Duodenal mucosa (tissue), 2 donors: Measurements from ENCODE around the gene GSDME.
"Not testable (repeated sequence)": the region's sequence is repeated elsewhere in the genome, so short reads cannot be mapped to it uniquely, and the experiment has no call there.

Experiments
- H3K27ac ChIP-seq: one replicate; pipeline ENCODE4 v1.7.0; 2013; ENCODE audit warnings: low read depth, low read length
- H3K27me3 ChIP-seq, 2 donors: one replicate each; pipeline ENCODE4 v1.7.0; 2013; ENCODE audit warnings: low read length in 2 of 2, control low read depth in 1 of 2; ENCODE audit not compliant: insufficient read depth in 2 of 2, control insufficient read depth in 1 of 2
- H3K36me3 ChIP-seq, 2 donors: one replicate each; pipeline ENCODE4 v1.7.0; 2013; ENCODE audit warnings: low read length in 2 of 2, control low read depth in 1 of 2; ENCODE audit not compliant: insufficient read depth in 2 of 2, control insufficient read depth in 1 of 2
- H3K4me1 ChIP-seq, 2 donors: one replicate each; pipeline ENCODE4 v1.7.0; 2013; ENCODE audit warnings: low read length in 2 of 2, control low read depth in 1 of 2; ENCODE audit not compliant: insufficient read depth in 2 of 2, control insufficient read depth in 1 of 2
- H3K4me3 ChIP-seq, 2 donors: one replicate each; pipeline ENCODE4 v1.7.0; 2013; ENCODE audit warnings: low read length in 2 of 2, low read depth in 1 of 2
- H3K9ac ChIP-seq, 2 donors: one replicate each; pipeline ENCODE4 v1.7.0; 2013; ENCODE audit warnings: low read length in 2 of 2, low read depth in 1 of 2
- H3K9me3 ChIP-seq, 2 donors: one replicate each; pipeline ENCODE4 v1.7.0; 2013; ENCODE audit warnings: low read length in 2 of 2, control low read depth in 1 of 2; ENCODE audit not compliant: control insufficient read depth in 1 of 2

GSDME gene

GRCh38 chr7:24757353-24758275, at the start of gene GSDME:
TSS of gene GSDME (minus strand) at chr7:24757464. CDS start at chr7:24749774, 7,690 bp downstream.
- H3K4me1 ChIP-seq, result peaks cover 0 to 6% of the 10 kb centered on the region in 2 donors
- H3K27ac ChIP-seq, result no peak within 1 kb of the TSS
- H3K9ac ChIP-seq, result peak within 1 kb of the TSS; percentile 26 to 59
- peaks cover 0 to 35% of the 10 kb centered on the region in 2 donors for H3K27me3 ChIP-seq
- H3K9me3 ChIP-seq, result no peaks in the 10 kb centered on the region
- H3K4me3 ChIP-seq, result peak within 1 kb of the TSS; percentile 67
- H3K36me3 ChIP-seq, result no peaks in the 10 kb centered on the region

- peaks cover 9 to 10% of the 10 kb centered on the region in 2 donors for H3K36me3 ChIP-seq
- no peak overlapping the region for H3K27ac ChIP-seq
- H3K27me3 ChIP-seq, result no peaks in the 10 kb centered on the region
- H3K4me3 ChIP-seq, result no peak overlapping the region
- no peaks in the 10 kb centered on the region for H3K9me3 ChIP-seq
- no peaks in the 10 kb centered on the region for H3K4me1 ChIP-seq
- no peak overlapping the region for H3K9ac ChIP-seq
These were observed 45.0 kb upstream of the GSDME start for GRCh38 chr7:24802300-24802699.

- Histone ChIP-seq H3K9me3 (no peaks in the 10 kb centered on the region), H3K4me1 (no peaks in the 10 kb centered on the region), H3K9ac (no peak overlapping the region), H3K4me3 (no peak overlapping the region), H3K27me3 (no peaks in the 10 kb centered on the region), H3K27ac (no peak overlapping the region), H3K36me3 (peaks cover 9 to 10% of the 10 kb centered on the region in 2 donors)
These were observed 44.6 kb upstream of the GSDME start for GRCh38 chr7:24801883-24802282.

- H3K4me1 ChIP-seq, result no peaks in the 10 kb centered on the region
- H3K27ac ChIP-seq, result no peak overlapping the region
- no peak overlapping the region for H3K4me3 ChIP-seq
- no peak overlapping the region for H3K9ac ChIP-seq
- no peaks in the 10 kb centered on the region for H3K9me3 ChIP-seq
- peaks cover 9 to 10% of the 10 kb centered on the region in 2 donors for H3K36me3 ChIP-seq
- no peaks in the 10 kb centered on the region for H3K27me3 ChIP-seq
These were observed 43.4 kb upstream of the GSDME start for GRCh38 chr7:24800667-24801066.

- Histone ChIP-seq H3K36me3 (peaks cover 9 to 10% of the 10 kb centered on the region in 2 donors), H3K4me1 (no peaks in the 10 kb centered on the region), H3K27ac (no peak overlapping the region), H3K27me3 (no peaks in the 10 kb centered on the region), H3K4me3 (no peak overlapping the region), H3K9me3 (no peaks in the 10 kb centered on the region), H3K9ac (no peak overlapping the region)
These were observed 42.8 kb upstream of the GSDME start for GRCh38 chr7:24800073-24800472.

GRCh38 chr7:24799506-24799905, 42.2 kb upstream of the GSDME start:
- Histone ChIP-seq H3K27me3 (no peaks in the 10 kb centered on the region), H3K4me1 (no peaks in the 10 kb centered on the region), H3K27ac (no peak overlapping the region), H3K9me3 (no peaks in the 10 kb centered on the region), H3K36me3 (peaks cover 9 to 10% of the 10 kb centered on the region in 2 donors), H3K4me3 (no peak overlapping the region), H3K9ac (no peak overlapping the region)

GRCh38 chr7:24798261-24798660, 41.0 kb upstream of the GSDME start:
- no peaks in the 10 kb centered on the region for H3K4me1 ChIP-seq
- no peak overlapping the region for H3K27ac ChIP-seq
- no peak overlapping the region for H3K4me3 ChIP-seq
- H3K36me3 ChIP-seq, result peaks cover 0 to 4% of the 10 kb centered on the region in 2 donors
- H3K27me3 ChIP-seq, result no peaks in the 10 kb centered on the region
- H3K9me3 ChIP-seq, result no peaks in the 10 kb centered on the region
- no peak overlapping the region for H3K9ac ChIP-seq

GRCh38 chr7:24797270-24797669, 40.0 kb upstream of the GSDME start:
- no peak overlapping the region for H3K4me3 ChIP-seq
- no peaks in the 10 kb centered on the region for H3K9me3 ChIP-seq
- H3K4me1 ChIP-seq, result no peaks in the 10 kb centered on the region
- H3K27ac ChIP-seq, result no peak overlapping the region
- H3K9ac ChIP-seq, result no peak overlapping the region
- no peaks in the 10 kb centered on the region for H3K27me3 ChIP-seq
- H3K36me3 ChIP-seq, result peaks cover 0 to 4% of the 10 kb centered on the region in 2 donors

- no peaks in the 10 kb centered on the region for H3K27me3 ChIP-seq
- no peak overlapping the region for H3K27ac ChIP-seq
- H3K4me3 ChIP-seq, result no peak overlapping the region
- no peaks in the 10 kb centered on the region for H3K9me3 ChIP-seq
- H3K4me1 ChIP-seq, result no peaks in the 10 kb centered on the region
- H3K9ac ChIP-seq, result no peak overlapping the region
- H3K36me3 ChIP-seq, result no peaks in the 10 kb centered on the region
These were observed 38.1 kb upstream of the GSDME start for GRCh38 chr7:24795407-24795767.

GRCh38 chr7:24794751-24795406, 37.6 kb upstream of the GSDME start:
- not testable (repeated sequence) for H3K27me3 ChIP-seq, H3K4me1 ChIP-seq, H3K9me3 ChIP-seq, H3K36me3 ChIP-seq, H3K4me3 ChIP-seq, H3K9ac ChIP-seq, H3K27ac ChIP-seq
